RWPE1 (cell line): Measurements from ENCODE around the gene ZC2HC1C.

ENCODE experiments used
- CTCF ChIA-PET: fragments of 350-600 bp; sonication (Branson Sonifier 250); formaldehyde crosslinking; extraction: SDS; loops from one replicate; lab custom pipeline; 2021; lab: Yijun Ruan, JAX
- POLR2A ChIA-PET: fragments of 400-600 bp; formaldehyde crosslinking; extraction: SDS; loops from one replicate; lab custom pipeline; 2020; ENCODE audit warnings: antibody characterized with exemption; ENCODE audit not compliant: low non-redundant PET; lab: Yijun Ruan, JAX
- DNase-seq: peaks from one replicate; pipeline ENCODE4 v3.0.0; 2012; ENCODE audit warnings: low spot score
- H3K27ac ChIP-seq: fragments of 450-650 bp; 2 replicates; pipeline ENCODE4 v1.5.1; 2017
- CTCF ChIP-seq: fragments of 450-650 bp; conservative IDR thresholded peaks from 2 replicates; pipeline ENCODE4 v1.5.1; 2017; ENCODE audit warnings: low read depth, mild to moderate bottlenecking

The ZC2HC1C gene

GRCh38 chr14:75083271-75083670 lies 13.8 kb downstream of the ZC2HC1C start:
- TF ChIP-seq CTCF: no peak
- ChIA-PET POLR2A (no interaction called here), CTCF (interaction anchor here (0.9 to 1.6 kb wide), 4 partner anchors 73 to 222 kb away, joined by 3 to 7 read pairs (median 5); no protein-coding TSS in a partner anchor)
- H3K27ac ChIP-seq: no peak overlapping the region
- no peak for DNase-seq

- POLR2A ChIA-PET: no interaction called here
- DNase-seq: peak; percentile 33
- no peak overlapping the region for H3K27ac ChIP-seq
- 0 out of 2 replicates have a peak, but pooled peaks have one; percentile 17 for TF ChIP-seq CTCF
- CTCF ChIA-PET: interaction anchor here (0.5 to 1.2 kb wide), 2 partner anchors 47 to 178 kb away, joined by 3 to 4 read pairs; no protein-coding TSS in a partner anchor
Observed at GRCh38 chr14:75084513-75084912, 15.1 kb downstream of the ZC2HC1C start.

- TF ChIP-seq CTCF: no peak
- no peak for DNase-seq
- H3K27ac ChIP-seq: no peak overlapping the region
- CTCF ChIA-PET: interaction anchor here (0.5 to 2.6 kb wide), 30 partner anchors 9 to 859 kb away, joined by 3 to 25 read pairs (median 3); no protein-coding TSS in a partner anchor
- POLR2A ChIA-PET: no interaction called here
Observed at GRCh38 chr14:75088153-75088552, 18.7 kb downstream of the ZC2HC1C start.

- ChIA-PET CTCF (interaction anchor here (0.5 to 2.6 kb wide), 35 partner anchors 8 to 1110 kb away, joined by 3 to 25 read pairs (median 3); no protein-coding TSS in a partner anchor), POLR2A (no interaction called here)
- TF ChIP-seq CTCF: peak; percentile 79
- H3K27ac ChIP-seq: no peak overlapping the region
- DNase-seq: peak; percentile 54
Observed at GRCh38 chr14:75088566-75089373, 19.3 kb downstream of the ZC2HC1C start.

GRCh38 chr14:75090353-75090752 lies 20.9 kb downstream of the ZC2HC1C start:
- ChIA-PET CTCF (interaction anchor here (0.7 to 2.6 kb wide), 2 partner anchors 117 to 143 kb away, joined by 3 to 25 read pairs; no protein-coding TSS in a partner anchor), POLR2A (no interaction called here)
- no peak for TF ChIP-seq CTCF
- DNase-seq: no peak
- no peak overlapping the region for H3K27ac ChIP-seq

- CTCF ChIA-PET: interaction anchor here (0.6 to 1.0 kb wide), 2 partner anchors 27 to 213 kb away, joined by 3 read pairs; partner anchors contain the start of gene ACYP1
- POLR2A ChIA-PET: no interaction called here
- TF ChIP-seq CTCF: no peak
- no peak overlapping the region for H3K27ac ChIP-seq
- DNase-seq: no peak
Observed at GRCh38 chr14:75091251-75091650, 21.8 kb downstream of the ZC2HC1C start.
